Mesenchymal stem cell (in vitro differentiated cells and primary cell): Measurements from ENCODE around the gene ALDH3B1.
A peak's percentile ranks its signal among the peaks of the same experiment; 100 is the strongest.
"Not testable (repeated sequence)": the region's sequence is repeated elsewhere in the genome, so short reads cannot be mapped to it uniquely, and the experiment has no call there.

ENCODE experiments used
- DNase-seq: peaks from one replicate; pipeline ENCODE4 v3.0.0-alpha.2; 2013
- H2AFZ ChIP-seq: one replicate; pipeline ENCODE4 v1.6.1; 2013; ENCODE audit warnings: low read depth, mild to moderate bottlenecking, control low read depth, inconsistent platforms, low read length, moderate library complexity
- H2AK5ac ChIP-seq: 2 replicates; pipeline ENCODE4 v1.6.1; 2013; ENCODE audit warnings: low read length, moderate library complexity, mild to moderate bottlenecking, inconsistent platforms; ENCODE audit not compliant: severe bottlenecking
- H2BK120ac ChIP-seq: one replicate; pipeline ENCODE4 v1.6.1; 2013; ENCODE audit warnings: low read depth, mild to moderate bottlenecking, inconsistent platforms, low read length, moderate library complexity
- H2BK12ac ChIP-seq, 2 experiments: one replicate each; pipeline ENCODE4 v1.6.1; 2013; ENCODE audit warnings: inconsistent platforms in 2 of 2, low read length in 2 of 2, mild to moderate bottlenecking in 2 of 2, moderate library complexity in 2 of 2, control low read depth in 1 of 2
- H2BK15ac ChIP-seq: one replicate; pipeline ENCODE4 v1.6.1; 2013; ENCODE audit warnings: mild to moderate bottlenecking, low read depth, inconsistent platforms; ENCODE audit not compliant: poor library complexity, severe bottlenecking
- H2BK5ac ChIP-seq: 2 replicates; pipeline ENCODE4 v1.6.1; 2013; ENCODE audit warnings: low read depth, mild to moderate bottlenecking, low read length, control low read depth, inconsistent platforms; ENCODE audit not compliant: poor library complexity, severe bottlenecking
- H3K14ac ChIP-seq, 2 experiments: one replicate each; pipeline ENCODE4 v1.6.1; 2013; ENCODE audit warnings: inconsistent platforms in 2 of 2, low read length in 2 of 2, control low read depth in 1 of 2, mild to moderate bottlenecking in 1 of 2, moderate library complexity in 1 of 2
- H3K18ac ChIP-seq, 2 experiments: one replicate each; pipeline ENCODE4 v1.6.1; 2013; ENCODE audit warnings: inconsistent platforms in 2 of 2, low read length in 2 of 2, control low read depth in 1 of 2, low read depth in 1 of 2, mild to moderate bottlenecking in 1 of 2
- H3K23ac ChIP-seq, 2 experiments: one replicate each; pipeline ENCODE4 v1.6.1; 2013; ENCODE audit warnings: inconsistent platforms in 2 of 2, low read length in 2 of 2, mild to moderate bottlenecking in 2 of 2, moderate library complexity in 2 of 2, control low read depth in 1 of 2
- H3K27ac ChIP-seq: 2 replicates; pipeline ENCODE4 v1.5.1; 2013; ENCODE audit warnings: mild to moderate bottlenecking, moderate library complexity, low read length, control low read depth, inconsistent platforms; ENCODE audit not compliant: poor library complexity, severe bottlenecking
- H3K27me3 ChIP-seq, 2 experiments: 2 replicates each; pipeline versions ENCODE4 v1.6.1 to v1.7.0; 2013; ENCODE audit warnings: low read length in 2 of 2, mild to moderate bottlenecking in 2 of 2, moderate library complexity in 2 of 2, control low read depth in 1 of 2, inconsistent platforms in 1 of 2; ENCODE audit not compliant: control insufficient read depth in 1 of 2, insufficient read depth in 1 of 2
- H3K36me3 ChIP-seq, 2 experiments: 2 replicates each; pipeline versions ENCODE4 v1.6.1 to v1.7.0; 2013; ENCODE audit warnings: low read length in 2 of 2, control low read depth in 1 of 2, inconsistent platforms in 1 of 2, low read depth in 1 of 2, mild to moderate bottlenecking in 1 of 2; ENCODE audit not compliant: insufficient read depth in 2 of 2, control insufficient read depth in 1 of 2
- H3K4ac ChIP-seq, 2 experiments: one replicate each; pipeline ENCODE4 v1.6.1; 2013; ENCODE audit warnings: inconsistent platforms in 2 of 2, low read length in 2 of 2, mild to moderate bottlenecking in 2 of 2, moderate library complexity in 2 of 2, control low read depth in 1 of 2, low read depth in 1 of 2
- H3K4me1 ChIP-seq: 2 replicates; pipeline ENCODE4 v1.6.1; 2013; ENCODE audit warnings: low read depth, low read length, control low read depth; ENCODE audit not compliant: control insufficient read depth, insufficient read depth
- H3K4me2 ChIP-seq: 2 replicates; pipeline ENCODE4 v1.6.1; 2013; ENCODE audit warnings: low read length, mild to moderate bottlenecking, inconsistent platforms; ENCODE audit not compliant: poor library complexity, severe bottlenecking
- H3K4me3 ChIP-seq, 2 experiments: 2 replicates each; pipeline versions ENCODE4 v1.5.1 to v1.7.0; 2013; ENCODE audit warnings: low read length in 2 of 2, mild to moderate bottlenecking in 2 of 2, control low read depth in 1 of 2, low read depth in 1 of 2; ENCODE audit not compliant: insufficient read depth in 1 of 2
- H3K79me1 ChIP-seq: replicated peaks from 2 replicates; pipeline ENCODE4 v1.6.1; 2013; ENCODE audit warnings: mild to moderate bottlenecking, control low read depth, low read length, inconsistent platforms; ENCODE audit not compliant: poor library complexity, severe bottlenecking
- H3K9ac ChIP-seq: 2 replicates; pipeline ENCODE4 v1.7.0; 2013; ENCODE audit warnings: mild to moderate bottlenecking, low read length, moderate library complexity
- H3K9me3 ChIP-seq: 2 replicates; pipeline ENCODE4 v1.7.0; 2013; ENCODE audit warnings: mild to moderate bottlenecking, low read length; ENCODE audit not compliant: control insufficient read depth
- H4K8ac ChIP-seq: one replicate; pipeline ENCODE4 v1.6.1; 2013; ENCODE audit warnings: inconsistent platforms, mild to moderate bottlenecking, low read length, moderate library complexity
- H4K91ac ChIP-seq: one replicate; pipeline ENCODE4 v1.6.1; 2013; ENCODE audit warnings: mild to moderate bottlenecking, low read length, inconsistent platforms
- whole genome bisulfite sequencing: methylation state at CpG from one replicate; pipeline ENCODE4 v1.1.7; 2013; ENCODE audit warnings: mixed read lengths; 5-methylcytosine and 5-hydroxymethylcytosine counted together

Gene ALDH3B1

GRCh38 chr11:67991347-67992121, 18.6 kb upstream of the ALDH3B1 start:
- H4K8ac ChIP-seq, H2BK15ac ChIP-seq, H3K9ac ChIP-seq, H4K91ac ChIP-seq, DNase-seq, H2BK5ac ChIP-seq, H3K9me3 ChIP-seq, H3K79me1 ChIP-seq, H3K4me3 ChIP-seq, H2AK5ac ChIP-seq, H3K4ac ChIP-seq, H3K18ac ChIP-seq, H2BK12ac ChIP-seq, H3K36me3 ChIP-seq, H3K14ac ChIP-seq, H2AFZ ChIP-seq, H3K23ac ChIP-seq, H3K4me1 ChIP-seq, H3K27ac ChIP-seq, H2BK120ac ChIP-seq, H3K27me3 ChIP-seq: not testable (repeated sequence)
- peak overlapping the region; percentile 49 for H3K4me2 ChIP-seq
- WGBS, result 7% methylated on average over 49 of the region's 70 CpGs

GRCh38 chr11:67993821-67994220, 16.3 kb upstream of the ALDH3B1 start:
- H3K27me3 ChIP-seq, H2BK120ac ChIP-seq, H2BK12ac ChIP-seq, H3K14ac ChIP-seq, H4K8ac ChIP-seq, H3K4me2 ChIP-seq, H4K91ac ChIP-seq, H3K9me3 ChIP-seq, H2AK5ac ChIP-seq, H3K79me1 ChIP-seq, H2BK5ac ChIP-seq, DNase-seq, H3K18ac ChIP-seq, H3K4ac ChIP-seq, H2BK15ac ChIP-seq, H3K27ac ChIP-seq, H3K9ac ChIP-seq, H3K4me1 ChIP-seq, H2AFZ ChIP-seq, H3K4me3 ChIP-seq, H3K23ac ChIP-seq: not testable (repeated sequence)
- WGBS, result 47% methylated on average over 12 of the region's 12 CpGs
- H3K36me3 ChIP-seq, result peaks cover 0 to 20% of the 10 kb centered on the region in 2 experiments

GRCh38 chr11:67994387-67994786, 15.7 kb upstream of the ALDH3B1 start:
- not testable (repeated sequence) for H3K4me2 ChIP-seq, H3K4me1 ChIP-seq, H2BK5ac ChIP-seq, H2BK12ac ChIP-seq, H3K23ac ChIP-seq, H3K14ac ChIP-seq, DNase-seq, H4K8ac ChIP-seq, H2AK5ac ChIP-seq, H3K27me3 ChIP-seq, H3K79me1 ChIP-seq, H3K4ac ChIP-seq, H2BK120ac ChIP-seq, H3K18ac ChIP-seq, H3K9me3 ChIP-seq, H3K27ac ChIP-seq, H4K91ac ChIP-seq, H3K9ac ChIP-seq, H3K4me3 ChIP-seq, H2BK15ac ChIP-seq, H2AFZ ChIP-seq
- WGBS, result 91% methylated on average over 5 of the region's 5 CpGs
- H3K36me3 ChIP-seq, result peaks cover 0 to 25% of the 10 kb centered on the region in 2 experiments

- H3K4me1 ChIP-seq, H3K14ac ChIP-seq, H3K27ac ChIP-seq, H3K4ac ChIP-seq, H2BK12ac ChIP-seq, H2BK120ac ChIP-seq, H4K8ac ChIP-seq, DNase-seq, H3K79me1 ChIP-seq, H3K9ac ChIP-seq, H3K27me3 ChIP-seq, H2BK5ac ChIP-seq, H2BK15ac ChIP-seq, H3K4me3 ChIP-seq, H3K18ac ChIP-seq, H2AFZ ChIP-seq, H3K4me2 ChIP-seq, H4K91ac ChIP-seq, H2AK5ac ChIP-seq, H3K23ac ChIP-seq, H3K9me3 ChIP-seq: not testable (repeated sequence)
- 93% methylated on average over 3 of the region's 3 CpGs for WGBS
- H3K36me3 ChIP-seq, result peaks cover 0 to 30% of the 10 kb centered on the region in 2 experiments
Measured at GRCh38 chr11:67995129-67995528, 15.0 kb upstream of the ALDH3B1 start.
